Left lung (tissue), 10 donors: ENCODE measurements around the gene CHN1. TPM values are rescaled to one million over a fixed set of nuclear protein-coding genes. Genes with fewer than 3 reads are reported as not detected.

Source experiments
- ATAC-seq: fragments of 200-7000 bp; cut with Tn5 transposase; one replicate; pipeline ENCODE4 v1.9.1; 2020; ENCODE audit warnings: moderate library complexity
- DNase-seq, 4 donors: peaks; one replicate each; pipeline ENCODE4 v3.0.0-alpha.2; 2013 to 2020
- H3K27ac ChIP-seq, 2 donors: fragments of 200-600 bp; sonication (generic) in 1 of 2; one replicate each; pipeline versions ENCODE4 v1.5.0 to v1.8.0; 2020 to 2021
- H3K27me3 ChIP-seq, 2 donors: fragments of 200-600 bp; sonication (generic) in 1 of 2; one replicate each; pipeline versions ENCODE4 v1.5.0 to v1.8.0; 2020 to 2021
- H3K36me3 ChIP-seq, 2 donors: fragments of 200-600 bp; sonication (generic) in 1 of 2; one replicate each; pipeline versions ENCODE4 v1.5.0 to v1.8.0; 2020 to 2021
- H3K4me1 ChIP-seq, 2 donors: fragments of 200-600 bp; one replicate each; pipeline ENCODE4 v1.8.0; 2021
- H3K4me3 ChIP-seq, 2 donors: fragments of 200-600 bp; sonication (generic) in 1 of 2; one replicate each; pipeline versions ENCODE4 v1.5.0 to v1.8.0; 2020 to 2021; ENCODE audit warnings: mild to moderate bottlenecking in 1 of 2
- H3K9me3 ChIP-seq, 2 donors: fragments of 200-600 bp; sonication (generic) in 1 of 2; one replicate each; pipeline versions ENCODE4 v1.5.0 to v1.8.0; 2020 to 2021
- CTCF ChIP-seq, 2 donors: fragments of 200-600 bp; sonication (generic) in 1 of 2; IDR thresholded peaks; one replicate each; pipeline versions ENCODE4 v1.5.0 to v1.8.0; 2021; ENCODE audit warnings: antibody characterized with exemption in 2 of 2
- intact Hi-C, 2 donors: fragments of 100-400 bp; cut with DNase I; formaldehyde crosslinking; loops; one replicate each; pipeline versions ENCODE4 v1.11.2 to v1.14.2; 2022
- polyA plus RNA-seq, 6 donors: library from polyadenylated mRNA; unstranded; fragments of 120-200 nt; gene quantifications; one replicate each; pipeline ENCODE4 v1.2.1, GENCODE V29; 2013; ENCODE audit not compliant: insufficient read length in 6 of 6
- total RNA-seq, 2 donors: library from RNA; stranded (reverse); fragmentation: NEBNext Ultra II Directional; extraction: Animal tissue kit (Norgen Biotek cat#: 25700); gene quantifications; one replicate each; pipeline ENCODE4 v1.2.1, GENCODE V29; 2021
- donor health status: DM: no; HTN: yes; CAD: no.
- donor health status: DM: no; HTN: no; CAD: no.

The CHN1 gene
- total and polyA plus RNA-seq, 8 donors = 27.4 to 170 (median 99.9) TPM

GRCh38 chr2:174802459-174802858 is 202.7 kb downstream of the CHN1 start:
- Histone ChIP-seq H3K27me3 (no peaks in the 10 kb centered on the region), H3K27ac (no peak overlapping the region), H3K36me3 (no peaks in the 10 kb centered on the region), H3K4me3 (no peak overlapping the region), H3K4me1 (no peaks in the 10 kb centered on the region), H3K9me3 (no peaks in the 10 kb centered on the region)
- ATAC-seq (no peak), DNase-seq (no peak)
- no peak for TF ChIP-seq CTCF (IDR thresholded peaks at IDR 0.05)
- intact Hi-C loops = no loop called here

- ATAC-seq = no peak
- H3K4me1 ChIP-seq = no peaks in the 10 kb centered on the region
- TF ChIP-seq CTCF (IDR thresholded peaks at IDR 0.05) = no peak
- intact Hi-C loops = no loop called here
- no peaks in the 10 kb centered on the region for H3K36me3 ChIP-seq
- no peak for DNase-seq
- no peak overlapping the region for H3K4me3 ChIP-seq
- H3K9me3 ChIP-seq = no peaks in the 10 kb centered on the region
- H3K27me3 ChIP-seq = no peaks in the 10 kb centered on the region
- H3K27ac ChIP-seq = no peak overlapping the region
Measured at GRCh38 chr2:174800436-174801205, 204.6 kb downstream of the CHN1 start.

GRCh38 chr2:174798801-174799200 is 206.4 kb downstream of the CHN1 start:
- H3K27me3 ChIP-seq = no peaks in the 10 kb centered on the region
- no peak overlapping the region for H3K4me3 ChIP-seq
- H3K4me1 ChIP-seq = no peaks in the 10 kb centered on the region
- no peaks in the 10 kb centered on the region for H3K36me3 ChIP-seq
- no peak overlapping the region for H3K27ac ChIP-seq
- no peaks in the 10 kb centered on the region for H3K9me3 ChIP-seq
- TF ChIP-seq CTCF (IDR thresholded peaks at IDR 0.05) = no peak
- DNase-seq (no peak), ATAC-seq (no peak)
- intact Hi-C loops = no loop called here

- no peaks in the 10 kb centered on the region for H3K4me1 ChIP-seq
- H3K27me3 ChIP-seq = no peaks in the 10 kb centered on the region
- intact Hi-C loops = no loop called here
- ATAC-seq (no peak), DNase-seq (no peak)
- no peaks in the 10 kb centered on the region for H3K36me3 ChIP-seq
- H3K4me3 ChIP-seq = no peak overlapping the region
- TF ChIP-seq CTCF (IDR thresholded peaks at IDR 0.05) = no peak
- no peaks in the 10 kb centered on the region for H3K9me3 ChIP-seq
- no peak overlapping the region for H3K27ac ChIP-seq
Measured at GRCh38 chr2:174797781-174798276, 207.4 kb downstream of the CHN1 start.

GRCh38 chr2:174796319-174796771 is 208.8 kb downstream of the CHN1 start:
- Histone ChIP-seq H3K27me3 (no peaks in the 10 kb centered on the region), H3K27ac (no peak overlapping the region), H3K36me3 (no peaks in the 10 kb centered on the region), H3K4me3 (no peak overlapping the region), H3K9me3 (no peaks in the 10 kb centered on the region), H3K4me1 (no peaks in the 10 kb centered on the region)
- no peak for ATAC-seq
- TF ChIP-seq CTCF (IDR thresholded peaks at IDR 0.05) = no peak
- no peak for DNase-seq
- intact Hi-C loops = no loop called here
